Prostate gland (tissue), 2 donors: ENCODE results near the gene CCDC167. TPM values are rescaled to one million over a fixed set of nuclear protein-coding genes. Genes with fewer than 3 reads are reported as not detected.

Experiments
- DNase-seq: peaks from one replicate; pipeline ENCODE4 v3.0.0-alpha.2; 2019; ENCODE audit warnings: low spot score
- H3K27ac ChIP-seq, 2 donors: fragments of 200-600 bp; sonication (generic); 2 replicates each; pipeline ENCODE4 v1.5.1; 2017 to 2019
- H3K27me3 ChIP-seq: fragments of 200-600 bp; sonication (generic); replicated peaks from 2 replicates; pipeline ENCODE4 v1.5.1; 2019; ENCODE audit not compliant: insufficient read depth
- H3K36me3 ChIP-seq, 2 donors: fragments of 200-600 bp; sonication (generic); 1 replicate in 1 of 2; 2 replicates in 1 of 2; pipeline versions ENCODE4 v1.5.1 to v1.8.1; 2017 to 2019
- H3K4me1 ChIP-seq: fragments of 200-600 bp; sonication (generic); replicated peaks from 2 replicates; pipeline ENCODE4 v1.5.1; 2019
- H3K4me3 ChIP-seq, 2 donors: fragments of 200-600 bp; sonication (generic); 2 replicates each; pipeline ENCODE4 v1.5.1; 2017 to 2019
- H3K9me3 ChIP-seq: fragments of 200-600 bp; sonication (generic); 2 replicates; pipeline ENCODE4 v1.5.1; 2017
- POLR2A ChIP-seq: fragments of 450-650 bp; IDR thresholded peaks from one replicate; pipeline ENCODE4 v1.6.1; 2016; ENCODE audit warnings: antibody characterized with exemption, mild to moderate bottlenecking
- POLR2AphosphoS5 ChIP-seq: sonication (generic); formaldehyde crosslinking; IDR thresholded peaks from one replicate; pipeline ENCODE4 v1.6.1; 2017; ENCODE audit warnings: antibody characterized with exemption
- WGBS: methylation state at CpG from one replicate; pipeline ENCODE4 v1.1.5; 2018; 5-methylcytosine and 5-hydroxymethylcytosine counted together
- intact Hi-C: fragments of 100-400 bp; cut with DNase I; formaldehyde crosslinking; loops from one replicate; pipeline ENCODE4 v1.14.2; 2022
- total RNA-seq, 2 donors: library from RNA; depleted of rRNA; stranded (reverse); fragments of >200 nt; gene quantifications; one replicate each; pipeline ENCODE4 v1.1.0, GENCODE V29; 2016
- TF ChIP-seq, protein P1 (sequence below), 4 experiments: fragments of 200-600 bp in 2 of 4; fragments of 450-650 bp in 2 of 4; sonication (generic) in 2 of 4; IDR thresholded peaks; 1 replicate in 3 of 4; 2 replicates in 1 of 4; pipeline ENCODE4 v1.5.1; 2016 to 2019; ENCODE audit warnings: antibody characterized with exemption in 4 of 4, mild to moderate bottlenecking in 2 of 4, moderate library complexity in 2 of 4

The CCDC167 gene
- total RNA-seq, 2 donors from 2014 or later: 46.9 to 54.6 TPM

DNA sequence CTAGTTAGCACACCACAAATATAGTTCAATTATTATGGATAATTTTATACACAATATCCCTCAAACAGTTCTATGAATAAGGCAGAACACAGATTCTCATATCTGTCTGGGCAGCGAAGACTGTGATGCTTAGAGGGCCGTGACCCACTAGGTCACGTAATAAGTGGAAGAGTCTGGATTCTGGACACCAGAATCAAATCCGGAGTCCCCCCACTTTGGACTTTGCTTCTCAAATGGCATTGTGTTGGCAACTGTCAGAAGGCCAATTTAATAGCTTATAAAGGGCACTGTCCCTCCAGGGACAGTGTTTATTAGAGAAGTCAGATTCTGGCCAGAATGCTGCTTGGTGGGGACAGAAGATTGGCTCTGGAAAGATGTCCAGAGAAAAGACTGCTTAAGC is 6.8 kb upstream of the CCDC167 start:
- no peaks in the 10 kb centered on the region for H3K36me3 ChIP-seq
- H3K27me3 ChIP-seq: no peaks in the 10 kb centered on the region
- TF ChIP-seq POLR2AphosphoS5: no peak
- TF ChIP-seq, protein P1, sequence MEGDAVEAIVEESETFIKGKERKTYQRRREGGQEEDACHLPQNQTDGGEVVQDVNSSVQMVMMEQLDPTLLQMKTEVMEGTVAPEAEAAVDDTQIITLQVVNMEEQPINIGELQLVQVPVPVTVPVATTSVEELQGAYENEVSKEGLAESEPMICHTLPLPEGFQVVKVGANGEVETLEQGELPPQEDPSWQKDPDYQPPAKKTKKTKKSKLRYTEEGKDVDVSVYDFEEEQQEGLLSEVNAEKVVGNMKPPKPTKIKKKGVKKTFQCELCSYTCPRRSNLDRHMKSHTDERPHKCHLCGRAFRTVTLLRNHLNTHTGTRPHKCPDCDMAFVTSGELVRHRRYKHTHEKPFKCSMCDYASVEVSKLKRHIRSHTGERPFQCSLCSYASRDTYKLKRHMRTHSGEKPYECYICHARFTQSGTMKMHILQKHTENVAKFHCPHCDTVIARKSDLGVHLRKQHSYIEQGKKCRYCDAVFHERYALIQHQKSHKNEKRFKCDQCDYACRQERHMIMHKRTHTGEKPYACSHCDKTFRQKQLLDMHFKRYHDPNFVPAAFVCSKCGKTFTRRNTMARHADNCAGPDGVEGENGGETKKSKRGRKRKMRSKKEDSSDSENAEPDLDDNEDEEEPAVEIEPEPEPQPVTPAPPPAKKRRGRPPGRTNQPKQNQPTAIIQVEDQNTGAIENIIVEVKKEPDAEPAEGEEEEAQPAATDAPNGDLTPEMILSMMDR (IDR thresholded peaks at IDR 0.05): no peak
- no peak for TF ChIP-seq POLR2A
- H3K9me3 ChIP-seq: no peaks in the 10 kb centered on the region
- intact Hi-C loops: no loop called here
- H3K27ac ChIP-seq: no peak overlapping the region
- H3K4me3 ChIP-seq: no peak overlapping the region
- no peak for DNase-seq
- H3K4me1 ChIP-seq: no peaks in the 10 kb centered on the region
- WGBS: 71% methylated on average over 4 of the region's 4 CpGs

DNA sequence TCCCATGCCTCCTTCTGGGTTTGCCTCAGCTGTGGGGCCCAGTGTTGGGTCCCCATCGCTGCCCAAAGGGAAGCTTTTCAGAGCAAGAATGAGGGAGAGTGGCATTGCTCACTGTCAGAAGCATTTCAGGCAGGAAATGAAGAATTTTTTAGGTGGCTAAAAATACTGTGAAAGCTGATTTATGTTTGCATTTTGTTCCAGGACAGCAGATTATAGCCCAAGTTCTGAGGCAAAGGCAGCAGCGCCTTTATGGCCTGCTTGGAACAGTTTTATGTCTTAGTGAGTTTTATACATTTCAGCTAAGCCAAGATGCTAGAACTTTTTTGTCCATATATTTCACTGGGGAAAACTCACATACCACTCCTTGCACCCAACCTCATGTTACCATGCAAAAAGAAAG is 4.3 kb upstream of the CCDC167 start:
- H3K4me3 ChIP-seq: no peak overlapping the region
- H3K27ac ChIP-seq: no peak overlapping the region
- no peaks in the 10 kb centered on the region for H3K4me1 ChIP-seq
- WGBS: 85% methylated on average over 2 of the region's 2 CpGs
- intact Hi-C loops: no loop called here
- H3K9me3 ChIP-seq: no peaks in the 10 kb centered on the region
- H3K27me3 ChIP-seq: no peaks in the 10 kb centered on the region
- no peak for DNase-seq
- TF ChIP-seq, protein P1 (IDR thresholded peaks at IDR 0.05): no peak
- TF ChIP-seq POLR2A (no peak), POLR2AphosphoS5 (no peak)
- H3K36me3 ChIP-seq: no peaks in the 10 kb centered on the region

DNA sequence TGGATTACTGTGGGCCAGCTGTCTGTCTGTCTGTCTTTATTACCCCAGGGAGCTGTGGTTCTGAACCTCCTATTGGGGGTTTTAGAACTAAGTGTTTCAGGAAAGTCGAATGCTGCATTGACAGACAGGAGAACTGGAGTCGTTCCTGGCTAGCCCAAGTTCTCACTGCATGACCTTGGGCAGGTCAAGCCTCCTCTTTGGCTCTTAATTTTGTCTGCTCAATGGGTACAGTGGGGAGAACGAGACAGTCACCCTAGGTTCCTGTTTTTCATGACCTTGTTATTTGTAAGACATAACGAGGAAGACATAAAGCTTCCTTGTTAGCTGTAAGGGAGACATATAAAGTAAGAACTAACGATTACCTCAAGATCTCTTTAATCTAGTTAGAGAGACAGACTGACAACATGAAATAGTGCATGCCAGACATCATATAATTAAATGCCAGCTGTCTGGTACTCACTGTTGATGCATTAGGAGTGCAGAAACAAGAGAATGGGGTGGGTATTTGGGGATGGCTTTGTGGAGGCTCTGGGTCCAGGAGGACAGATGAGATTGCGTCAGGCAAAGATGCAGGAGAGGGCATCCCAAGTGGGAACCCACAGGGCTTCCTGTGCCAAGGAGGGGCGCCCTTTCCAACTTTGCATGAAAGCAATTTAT is 3.7 kb upstream of the CCDC167 start:
- Histone ChIP-seq H3K27ac (no peak overlapping the region), H3K4me3 (no peak overlapping the region), H3K9me3 (no peaks in the 10 kb centered on the region), H3K4me1 (no peaks in the 10 kb centered on the region), H3K36me3 (no peaks in the 10 kb centered on the region), H3K27me3 (no peaks in the 10 kb centered on the region)
- TF ChIP-seq, protein P1 (IDR thresholded peaks at IDR 0.05): no peak
- TF ChIP-seq POLR2A (no peak), POLR2AphosphoS5 (no peak)
- WGBS: 69% methylated on average over 7 of the region's 7 CpGs
- DNase-seq: no peak
- intact Hi-C loops: no loop called here

DNA sequence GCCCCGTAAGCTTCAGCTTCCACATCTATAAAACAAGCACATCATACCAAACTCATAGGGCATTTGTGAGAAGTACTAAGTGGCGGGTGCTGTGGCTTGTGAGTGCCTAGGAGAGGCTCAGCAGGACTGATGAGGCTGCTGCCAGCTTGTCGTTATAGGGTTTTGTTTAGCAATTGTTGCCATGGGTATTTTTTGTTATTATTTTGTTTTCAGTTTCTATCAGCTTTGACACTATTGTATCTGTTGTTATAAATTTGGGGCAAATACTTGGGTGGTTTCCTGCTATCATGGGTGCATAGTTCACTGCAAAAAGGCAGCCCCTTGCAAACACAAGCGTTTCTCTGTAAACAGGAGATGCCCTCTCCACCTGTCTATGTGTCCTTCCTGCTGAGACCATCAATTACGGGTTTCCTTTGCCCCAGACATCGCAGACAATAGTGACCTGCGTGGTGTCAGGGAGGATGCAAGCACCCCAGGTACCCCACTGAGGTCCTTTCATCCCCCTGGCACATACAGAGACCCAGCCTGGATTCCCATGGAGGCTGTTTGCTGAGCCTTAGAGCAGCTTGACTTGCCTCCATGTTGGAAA is 3.1 kb upstream of the CCDC167 start:
- Histone ChIP-seq H3K36me3 (no peaks in the 10 kb centered on the region), H3K27me3 (no peaks in the 10 kb centered on the region), H3K9me3 (no peaks in the 10 kb centered on the region), H3K4me3 (no peak overlapping the region), H3K27ac (no peak overlapping the region), H3K4me1 (no peaks in the 10 kb centered on the region)
- intact Hi-C loops: no loop called here
- no peak for DNase-seq
- no peak for TF ChIP-seq POLR2AphosphoS5
- TF ChIP-seq, protein P1 (IDR thresholded peaks at IDR 0.05): no peak
- TF ChIP-seq POLR2A: no peak
- WGBS: 65% methylated on average over 7 of the region's 7 CpGs
